ENCODE results near the gene PWP2. TPM values are rescaled to one million over a fixed set of nuclear protein-coding genes. Genes with fewer than 3 reads are reported as not detected.

The PWP2 gene
- total RNA-seq, 2 donors from 2014 or later: 10.9 to 13.0 TPM

DNA sequence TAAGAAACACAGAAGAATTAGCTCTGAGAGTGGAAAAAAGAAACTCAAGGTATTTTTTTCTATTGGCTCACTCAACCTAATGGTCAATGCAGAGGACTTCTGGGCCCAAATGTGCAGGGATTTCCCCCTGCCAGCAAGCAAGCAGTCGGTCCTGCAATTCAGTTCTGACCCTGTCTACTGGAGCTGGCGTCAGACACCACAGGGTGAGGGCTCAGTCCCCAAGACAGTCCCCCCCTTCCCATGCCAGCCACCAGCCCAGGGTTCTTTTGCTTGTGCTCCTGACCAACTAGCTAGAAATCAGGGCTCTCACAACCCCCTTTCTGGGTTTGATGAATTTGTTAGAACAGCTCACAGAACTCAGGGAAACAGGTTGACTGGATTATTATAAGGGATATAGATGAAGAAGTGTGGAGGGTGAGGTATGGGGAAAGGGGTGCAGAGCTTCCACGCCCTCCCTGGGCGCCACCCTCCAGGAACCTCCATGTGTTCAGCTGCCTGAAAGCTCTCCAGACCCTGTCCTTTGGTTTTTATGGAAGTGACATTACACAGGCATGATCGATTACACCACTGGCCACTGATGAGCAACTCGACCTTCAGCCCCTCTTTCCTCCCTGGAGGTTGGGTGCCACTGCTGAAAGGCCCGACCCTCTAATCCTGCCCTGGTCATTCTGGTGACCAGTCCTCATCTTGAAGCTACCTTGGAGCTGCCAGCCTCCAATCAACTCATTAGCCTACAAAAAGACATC lies 22.5 kb upstream of the PWP2 start:
- DNase-seq (ENCODE audit: low spot score) (no peak), ATAC-seq (ENCODE audit: insufficient number of reproducible peaks, low FRiP score, low read depth) (no peak)
- Histone ChIP-seq H3K4me3 (no peak overlapping the region), H3K27me3 (replicated peaks; ENCODE audit: insufficient read depth) (no peaks in the 10 kb centered on the region), H3K36me3 (peaks cover 44% of the 10 kb centered on the region), H3K9me3 (no peaks in the 10 kb centered on the region), H3K4me1 (ENCODE audit: control insufficient read depth in 1 of 2, low read depth in 2 of 2) (peaks cover 0 to 6% of the 10 kb centered on the region in 2 donors), H3K27ac (no peak overlapping the region)
- TF ChIP-seq, protein P1, sequence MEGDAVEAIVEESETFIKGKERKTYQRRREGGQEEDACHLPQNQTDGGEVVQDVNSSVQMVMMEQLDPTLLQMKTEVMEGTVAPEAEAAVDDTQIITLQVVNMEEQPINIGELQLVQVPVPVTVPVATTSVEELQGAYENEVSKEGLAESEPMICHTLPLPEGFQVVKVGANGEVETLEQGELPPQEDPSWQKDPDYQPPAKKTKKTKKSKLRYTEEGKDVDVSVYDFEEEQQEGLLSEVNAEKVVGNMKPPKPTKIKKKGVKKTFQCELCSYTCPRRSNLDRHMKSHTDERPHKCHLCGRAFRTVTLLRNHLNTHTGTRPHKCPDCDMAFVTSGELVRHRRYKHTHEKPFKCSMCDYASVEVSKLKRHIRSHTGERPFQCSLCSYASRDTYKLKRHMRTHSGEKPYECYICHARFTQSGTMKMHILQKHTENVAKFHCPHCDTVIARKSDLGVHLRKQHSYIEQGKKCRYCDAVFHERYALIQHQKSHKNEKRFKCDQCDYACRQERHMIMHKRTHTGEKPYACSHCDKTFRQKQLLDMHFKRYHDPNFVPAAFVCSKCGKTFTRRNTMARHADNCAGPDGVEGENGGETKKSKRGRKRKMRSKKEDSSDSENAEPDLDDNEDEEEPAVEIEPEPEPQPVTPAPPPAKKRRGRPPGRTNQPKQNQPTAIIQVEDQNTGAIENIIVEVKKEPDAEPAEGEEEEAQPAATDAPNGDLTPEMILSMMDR (IDR thresholded peaks at IDR 0.05): no peak

DNA sequence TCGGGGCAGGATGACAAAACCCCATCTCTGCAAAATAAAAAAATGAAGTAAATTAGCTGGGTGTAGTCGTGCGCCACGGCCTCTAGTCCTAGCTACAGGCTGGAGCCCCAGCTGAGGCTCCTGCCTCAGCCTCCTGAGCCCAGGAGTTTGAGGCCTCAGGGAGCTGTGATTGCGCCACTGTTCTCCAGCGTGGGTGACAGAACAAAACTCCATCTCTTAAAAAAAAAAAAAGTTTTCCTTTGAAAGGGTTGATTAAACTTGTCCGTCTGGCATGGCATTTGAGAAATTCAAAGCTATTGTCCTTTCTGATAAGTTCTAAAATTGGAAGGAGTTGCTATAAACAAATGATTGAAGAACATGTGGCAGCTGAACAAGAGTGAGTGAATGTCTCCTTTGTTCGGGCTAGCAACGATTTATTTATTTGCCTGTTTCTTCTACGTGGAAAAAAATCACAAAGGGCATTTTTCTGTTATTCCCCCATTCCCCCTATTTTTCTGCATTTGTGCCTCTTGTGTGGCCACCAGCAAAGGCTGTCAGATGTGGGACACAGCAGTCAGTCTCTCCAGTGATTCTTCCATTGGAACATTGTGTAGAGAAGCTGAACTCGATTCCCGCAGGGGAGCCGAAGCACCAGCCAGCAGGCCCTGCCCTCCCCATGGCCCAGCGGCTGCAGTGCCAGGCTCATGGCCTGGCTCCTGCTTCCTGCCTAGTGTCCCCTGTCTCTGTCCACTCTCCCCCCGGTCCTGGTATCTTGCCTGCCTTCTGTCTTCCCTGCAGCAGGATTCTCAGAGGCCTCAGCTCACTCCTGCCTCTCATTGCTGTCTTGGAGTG lies 21.5 kb upstream of the PWP2 start:
- Histone ChIP-seq H3K9me3 (no peaks in the 10 kb centered on the region), H3K36me3 (peaks cover 48% of the 10 kb centered on the region), H3K27ac (no peak overlapping the region), H3K4me3 (no peak overlapping the region), H3K27me3 (replicated peaks; ENCODE audit: insufficient read depth) (no peaks in the 10 kb centered on the region), H3K4me1 (ENCODE audit: control insufficient read depth in 1 of 2, low read depth in 2 of 2) (peaks cover 0 to 6% of the 10 kb centered on the region in 2 donors)
- TF ChIP-seq, protein P1 (IDR thresholded peaks at IDR 0.05): no peak
- DNase-seq (ENCODE audit: low spot score) (no peak), ATAC-seq (ENCODE audit: insufficient number of reproducible peaks, low FRiP score, low read depth) (no peak)

DNA sequence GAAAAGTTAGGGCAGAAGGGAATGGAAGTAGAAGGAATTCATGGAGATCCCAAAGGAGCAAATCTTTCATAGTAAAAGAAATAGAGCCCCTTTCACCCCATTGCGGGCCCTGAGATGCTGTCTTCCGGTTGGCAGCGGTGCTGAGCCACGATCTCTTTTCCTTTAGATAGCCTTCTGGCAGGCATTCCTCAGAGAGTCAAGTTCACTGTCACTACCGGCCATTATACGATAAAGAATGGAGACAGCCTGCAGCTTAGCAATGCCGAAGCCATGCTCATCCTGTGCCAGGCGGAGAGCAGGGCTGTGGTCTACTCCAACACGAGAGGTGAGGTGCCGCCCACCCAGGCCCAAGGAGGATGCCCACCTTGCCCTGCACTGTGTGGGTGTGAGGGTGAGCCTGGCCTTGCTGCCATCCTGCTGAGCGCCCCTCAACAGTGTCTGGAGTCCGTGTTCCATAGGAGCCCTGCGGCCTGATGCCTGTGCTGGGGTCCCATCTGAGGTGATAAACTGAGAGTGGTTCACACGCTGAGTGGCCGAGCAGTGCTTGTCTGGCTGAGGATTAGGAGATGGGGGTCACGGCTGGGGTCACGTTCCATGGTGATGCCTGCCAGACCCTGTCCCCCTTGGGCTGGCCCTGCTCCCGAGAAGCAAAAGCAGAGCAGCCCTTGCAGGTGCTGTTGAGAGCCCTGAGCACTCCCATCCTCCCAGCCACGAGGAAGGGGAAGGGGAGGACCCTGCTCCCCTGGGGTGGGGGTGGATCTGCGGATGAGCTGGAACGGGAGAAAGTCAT lies 20.4 kb upstream of the PWP2 start:
- Histone ChIP-seq H3K4me1 (ENCODE audit: control insufficient read depth in 1 of 2, low read depth in 2 of 2) (peaks cover 0 to 6% of the 10 kb centered on the region in 2 donors), H3K9me3 (no peaks in the 10 kb centered on the region), H3K4me3 (no peak overlapping the region), H3K27ac (no peak overlapping the region), H3K27me3 (replicated peaks; ENCODE audit: insufficient read depth) (no peaks in the 10 kb centered on the region), H3K36me3 (peaks cover 48% of the 10 kb centered on the region)
- TF ChIP-seq, protein P1 (IDR thresholded peaks at IDR 0.05): no peak
- ATAC-seq (ENCODE audit: insufficient number of reproducible peaks, low FRiP score, low read depth) (no peak), DNase-seq (ENCODE audit: low spot score) (no peak)

DNA sequence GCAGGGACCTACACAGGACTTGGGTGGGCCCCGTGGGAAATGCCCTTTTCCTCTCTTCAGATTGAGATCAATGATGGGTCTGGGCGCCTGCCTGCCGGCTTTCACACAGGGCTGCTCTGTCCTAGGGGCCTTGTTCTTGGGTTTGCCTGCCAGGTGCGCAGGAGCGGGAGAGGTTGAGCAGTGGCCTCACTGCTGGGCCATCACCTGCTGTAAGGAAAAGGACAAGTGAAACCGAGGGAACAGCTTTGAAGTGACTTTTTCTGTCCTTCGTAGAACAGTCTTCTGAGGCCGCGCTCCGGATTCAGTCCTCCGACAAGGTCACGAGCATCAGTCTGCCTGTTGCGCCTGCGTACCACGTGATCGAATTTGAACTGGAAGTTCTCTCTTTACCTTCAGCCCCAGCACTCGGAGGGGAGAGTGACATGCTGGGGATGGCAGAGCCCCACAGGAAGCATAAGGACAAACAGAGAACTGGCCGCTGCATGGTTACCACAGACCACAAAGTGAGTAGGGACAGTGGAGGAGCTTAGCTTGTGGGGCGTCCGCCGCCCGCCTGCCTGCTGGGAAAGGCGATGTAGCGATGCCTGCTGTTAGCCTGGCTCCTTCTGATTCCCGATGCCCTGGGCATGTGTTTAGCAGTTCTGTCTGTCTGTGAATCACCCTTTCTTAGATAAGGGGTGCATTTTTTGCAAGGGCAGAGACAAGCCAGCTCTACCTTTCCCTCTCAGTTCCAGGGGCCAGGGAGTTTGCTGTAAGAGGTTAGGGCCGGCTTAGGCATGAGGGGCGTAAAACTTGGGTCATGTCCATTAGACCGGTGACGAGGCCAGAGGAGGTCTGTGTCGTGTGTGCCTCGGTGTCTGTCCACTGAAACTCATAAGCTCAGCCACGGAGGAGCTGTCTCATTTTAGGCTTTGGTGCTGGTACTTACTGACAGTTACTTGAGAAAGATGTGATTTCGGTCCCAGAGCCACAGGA lies 19.5 kb upstream of the PWP2 start:
- H3K4me1 ChIP-seq (ENCODE audit: control insufficient read depth in 1 of 2, low read depth in 2 of 2): peaks cover 0 to 6% of the 10 kb centered on the region in 2 donors
- no peak overlapping the region for H3K4me3 ChIP-seq
- no peak overlapping the region for H3K27ac ChIP-seq
- H3K27me3 ChIP-seq (replicated peaks; ENCODE audit: insufficient read depth): no peaks in the 10 kb centered on the region
- DNase-seq (ENCODE audit: low spot score) (no peak), ATAC-seq (ENCODE audit: insufficient number of reproducible peaks, low FRiP score, low read depth) (no peak)
- H3K9me3 ChIP-seq: no peaks in the 10 kb centered on the region
- TF ChIP-seq, protein P1 (IDR thresholded peaks at IDR 0.05): no peak
- peaks cover 45% of the 10 kb centered on the region for H3K36me3 ChIP-seq
